K562 (cell line): Measurements from ENCODE around the gene CD244. TPM values are rescaled to one million over a fixed set of nuclear protein-coding genes. Genes with fewer than 3 reads are reported as not detected.

Experiments used
- ATAC-seq: fragments of 200-7000 bp; cut with Tn5 transposase; 3 replicates; pipeline ENCODE4 v1.9.1; 2020; ENCODE audit warnings: moderate library complexity
- BruUV-seq: library from RNA; stranded (reverse); fragments of 400-500 nt; replicated peaks from 2 replicates; lab custom pipeline; 2021; lab: Mats Ljungman, UMichigan
- CTCF ChIA-PET: fragments of 300-600 bp; formaldehyde crosslinking; extraction: SDS; loops from one replicate; lab custom pipeline; 2021; ENCODE audit warnings: low intra/inter-chr PET ratio; lab: Yijun Ruan, JAX
- POLR2A ChIA-PET: fragments of 300-600, 350-650 bp; sonication (Branson Sonifier 250); formaldehyde crosslinking; extraction: SDS; loops from one replicate; lab custom pipeline; 2021; ENCODE audit warnings: antibody characterized with exemption, inconsistent platforms; lab: Yijun Ruan, JAX
- DNase-seq, 4 experiments: peaks; one replicate each; pipeline versions ENCODE4 v3.0.0 to v3.0.0-alpha.2; 2011 to 2018; ENCODE audit warnings: low spot score in 3 of 4, mixed read lengths in 3 of 4; ENCODE audit errors: extremely low read depth in 1 of 4
- FAIRE-seq: peaks from 2 replicates; lab custom pipeline; 2011; peaks lifted over from hg19 to GRCh38; lab: Jason Lieb, UNC
- H2AFZ ChIP-seq: 2 replicates; pipeline ENCODE4 v1.6.0; 2011; ENCODE audit warnings: low read depth, low read length, control low read depth, inconsistent platforms
- H3K27ac ChIP-seq: fragments of 200-600 bp; 3 replicates; pipeline ENCODE4 v1.8.0; 2011; ENCODE audit warnings: low read depth, mild to moderate bottlenecking, control low read depth, inconsistent platforms, low read length, moderate library complexity, mixed read lengths; ENCODE audit errors: extremely low read depth
- H3K27me3 ChIP-seq, 2 experiments: fragments of 300-600 bp in 1 of 2; 2 replicates in 1 of 2; 3 replicates in 1 of 2; pipeline versions ENCODE4 v1.6.0 to v1.8.0; 2011; ENCODE audit warnings: inconsistent platforms in 2 of 2, low read length in 2 of 2, mild to moderate bottlenecking in 1 of 2, mixed read lengths in 1 of 2, moderate library complexity in 1 of 2; ENCODE audit not compliant: control insufficient read depth in 2 of 2, insufficient read depth in 2 of 2
- H3K36me3 ChIP-seq: fragments of 300-600 bp; 3 replicates; pipeline ENCODE4 v1.8.0; 2011; ENCODE audit warnings: mild to moderate bottlenecking, low read length, inconsistent platforms; ENCODE audit not compliant: control insufficient read depth, insufficient read depth
- H3K4me1 ChIP-seq, 2 experiments: fragments of 200-600 bp in 1 of 2; replicated peaks in 1 of 2; 2 replicates in 1 of 2; 3 replicates in 1 of 2; pipeline versions ENCODE4 v1.5.1 to v1.8.0; 2011; ENCODE audit warnings: inconsistent platforms in 2 of 2, low read length in 2 of 2, mild to moderate bottlenecking in 1 of 2, mixed read lengths in 1 of 2, moderate library complexity in 1 of 2; ENCODE audit not compliant: control insufficient read depth in 2 of 2, insufficient read depth in 2 of 2
- H3K4me2 ChIP-seq: 2 replicates; pipeline ENCODE4 v1.6.1; 2011; ENCODE audit warnings: low read length, control low read depth, inconsistent platforms, mixed read lengths; ENCODE audit not compliant: insufficient read depth
- H3K4me3 ChIP-seq: fragments of 200-600 bp; sonication (generic), shearing (Covaris generic); 2 replicates; pipeline ENCODE4 v1.5.1; 2016; ENCODE audit warnings: control low read depth, inconsistent platforms
- H3K79me2 ChIP-seq: fragments of 200-600 bp; 3 replicates; pipeline ENCODE4 v1.8.0; 2011; ENCODE audit warnings: low read length, inconsistent platforms; ENCODE audit not compliant: control insufficient read depth, insufficient read depth
- H3K9ac ChIP-seq, 2 experiments: 2 replicates each; pipeline versions ENCODE4 v1.6.0 to v1.6.1; 2011; ENCODE audit warnings: low read depth in 2 of 2, low read length in 2 of 2, control low read depth in 1 of 2, inconsistent platforms in 1 of 2, mild to moderate bottlenecking in 1 of 2, mixed read lengths in 1 of 2; ENCODE audit not compliant: insufficient read depth in 1 of 2
- H3K9me1 ChIP-seq: one replicate; pipeline ENCODE4 v1.6.0; 2011; ENCODE audit warnings: inconsistent platforms, mild to moderate bottlenecking, low read length, moderate library complexity; ENCODE audit not compliant: control insufficient read depth, insufficient read depth
- H3K9me3 ChIP-seq: replicated peaks from 2 replicates; pipeline ENCODE4 v1.5.1; 2011; ENCODE audit warnings: low read depth, low read length, inconsistent platforms; ENCODE audit not compliant: control insufficient read depth, insufficient read depth
- H4K20me1 ChIP-seq: replicated peaks from 2 replicates; pipeline ENCODE4 v1.6.1; 2011; ENCODE audit warnings: low read length, inconsistent platforms, mixed read lengths; ENCODE audit not compliant: control insufficient read depth, insufficient read depth
- CAMTA2 ChIP-seq: fragments of 250-450 bp; sonication (Bioruptor Pico); conservative IDR thresholded peaks from 2 replicates; pipeline ENCODE4 v1.5.1; 2022
- CGGBP1 ChIP-seq: fragments of 250-450 bp; sonication (Bioruptor Pico); IDR thresholded peaks from 2 replicates; pipeline ENCODE4 v1.9.0; 2021; ENCODE audit warnings: mild to moderate bottlenecking
- CSDE1 ChIP-seq, 2 experiments: fragments of 450-650 bp; IDR thresholded peaks; 2 replicates each; pipeline ENCODE4 v1.6.1; 2016; ENCODE audit warnings: mild to moderate bottlenecking in 1 of 2
- CTBP1 ChIP-seq: fragments of 450-650 bp; IDR thresholded peaks from 2 replicates; pipeline ENCODE4 v1.6.1; 2016; ENCODE audit warnings: borderline replicate concordance
- ETS1 ChIP-seq: conservative IDR thresholded peaks from 2 replicates; pipeline ENCODE4 v1.6.1; 2011; ENCODE audit warnings: low read depth, mild to moderate bottlenecking, low read length; ENCODE audit not compliant: control insufficient read depth
- JUNB ChIP-seq: fragments of 450-650 bp; formaldehyde crosslinking; conservative IDR thresholded peaks from 2 replicates; pipeline ENCODE4 v1.4.0; 2020; ENCODE audit warnings: mild to moderate bottlenecking
- MBD2 ChIP-seq: sonication (generic); IDR thresholded peaks from 2 replicates; pipeline ENCODE4 v1.6.1; 2016; ENCODE audit warnings: low read depth, borderline replicate concordance
- PTTG1 ChIP-seq: fragments of 450-650 bp; IDR thresholded peaks from 2 replicates; pipeline ENCODE4 v1.6.1; 2016; ENCODE audit warnings: low read depth, mild to moderate bottlenecking, missing genetic modification characterization, missing compliant biosample characterization
- RFX1 ChIP-seq: fragments of 450-650 bp; IDR thresholded peaks from 2 replicates; pipeline ENCODE4 v1.6.1; 2016; ENCODE audit warnings: mild to moderate bottlenecking, moderate library complexity
- RFX5 ChIP-seq: IDR thresholded peaks from 2 replicates; pipeline ENCODE4 v1.6.1; 2011; ENCODE audit warnings: low read depth, mild to moderate bottlenecking, improper control_type of control experiment, low read length
- SRSF3 ChIP-seq: fragments of 200-400 bp; formaldehyde crosslinking; IDR thresholded peaks from 2 replicates; pipeline ENCODE4 v1.6.1; 2016; ENCODE audit warnings: mild to moderate bottlenecking, low read length, moderate library complexity; ENCODE audit not compliant: insufficient read depth
- TAF15 ChIP-seq: fragments of 200-400 bp; formaldehyde crosslinking; IDR thresholded peaks from 2 replicates; pipeline ENCODE4 v1.6.1; 2017; ENCODE audit warnings: mild to moderate bottlenecking, low read depth, low read length, moderate library complexity
- XRCC5 ChIP-seq: fragments of 200-400 bp; formaldehyde crosslinking; IDR thresholded peaks from 2 replicates; pipeline ENCODE4 v1.6.1; 2017; ENCODE audit warnings: low read depth, mild to moderate bottlenecking, low read length
- ZBTB12 ChIP-seq: fragments of 250-450 bp; sonication (Bioruptor Pico); IDR thresholded peaks from 2 replicates; pipeline ENCODE4 v1.4.0; 2020
- ZNF134 ChIP-seq: fragments of 250-450 bp; sonication (Bioruptor Pico); conservative IDR thresholded peaks from 2 replicates; pipeline ENCODE4 v1.4.0; 2020
- ZNF175 ChIP-seq: fragments of 200-800 bp; sonication (Bioruptor generic); IDR thresholded peaks from 2 replicates; pipeline ENCODE4 v1.6.1; 2016; ENCODE audit warnings: low read depth, mild to moderate bottlenecking, missing genetic modification characterization, missing compliant biosample characterization
- ZNF224 ChIP-seq: sonication (generic); formaldehyde crosslinking; IDR thresholded peaks from 2 replicates; pipeline ENCODE4 v1.8.0; 2022; ENCODE audit warnings: mild to moderate bottlenecking, missing genetic modification reagents
- ZNF507 ChIP-seq: conservative IDR thresholded peaks from 2 replicates; pipeline ENCODE4 v1.6.1; 2017; ENCODE audit warnings: missing genetic modification characterization, missing compliant biosample characterization
- WGBS: fragments of 100-300 bp; shearing (Covaris generic); methylation state at CpG from one replicate; pipeline ENCODE4 v1.1.6; 2016; ENCODE audit warnings: low coverage, mixed read lengths; ENCODE audit not compliant: insufficient coverage; ENCODE audit errors: missing lambda C conversion rate; 5-methylcytosine and 5-hydroxymethylcytosine counted together
- in situ Hi-C: fragments of 300-500 bp; cut with MboI; formaldehyde crosslinking; loops from 4 replicates; pipeline ENCODE4 v1.15.0; 2018; ENCODE audit warnings: inconsistent platforms, mixed read lengths
- intact Hi-C: fragments of 100-400 bp; cut with micrococcal nuclease; formaldehyde crosslinking; loops from 2 replicates; pipeline ENCODE4 v1.14.2; 2022
- polyA plus RNA-seq, 8 experiments: library from polyadenylated mRNA; depleted of rRNA in 4 of 8; stranded (reverse) in 5 of 8; unstranded in 3 of 8; fragments of >200 nt; fragmentation: Nextera tagmentation in 2 of 8; fragmentation: Illumina TruSeq in 1 of 8; extraction: Ambion mirVana in 2 of 8; extraction: Trizol in 1 of 8; gene quantifications; 2 replicates each; pipeline versions ENCODE4 v1.2.1 to v1.2.3, GENCODE V29; 2011 to 2014; ENCODE audit warnings: inconsistent platforms in 1 of 8, missing spikeins in 1 of 8
- total RNA-seq, 7 experiments: library from RNA; depleted of rRNA in 6 of 7; stranded (reverse); fragments of >200 nt in 6 of 7; fragmentation: Illumina TruSeq in 2 of 7; extraction: Trizol in 2 of 7; gene quantifications; 2 replicates each; pipeline versions ENCODE4 v1.2.1 to v1.2.3, GENCODE V29; 2011 to 2021; ENCODE audit warnings: low replicate concordance in 1 of 7

CD244 gene
- total and polyA plus RNA-seq, 9 of the 15 experiments (the other 6 are each of a cell fraction or from before 2014, with no cell fraction given), result not detected

GRCh38 chr1:160798439-160798838, 64.2 kb downstream of the CD244 start:
- Histone ChIP-seq H3K4me2 (no peak overlapping the region), H4K20me1 (no peaks in the 10 kb centered on the region; the same call in 1 of the 2 replicates), H3K9ac (no peak overlapping the region), H3K4me1 (peaks cover 0 to 8% of the 10 kb centered on the region in 2 experiments; a peak in 1 of 5 replicates), H3K79me2 (no peaks in the 10 kb centered on the region), H3K27me3 (peaks cover 5 to 23% of the 10 kb centered on the region in 2 experiments; a peak in 4 of 5 replicates), H3K27ac (no peak overlapping the region), H3K4me3 (no peak overlapping the region), H3K9me1 (no peaks in the 10 kb centered on the region)
- ChIA-PET POLR2A (interaction anchor here (1.0 to 1.2 kb wide), 2 partner anchors 17 to 21 kb away, joined by 3 to 4 read pairs; no protein-coding TSS in a partner anchor), CTCF (no interaction called here)
- DNase-seq (no peak), FAIRE-seq (no peak), ATAC-seq (no peak)
- 4% methylated on average over 2 of the region's 2 CpGs for WGBS
- in situ Hi-C loops, result no loop called here
- BruUV-seq, result no TSS peak
- intact Hi-C loops, result no loop called here
- TF ChIP-seq PTTG1 (tag) (no peak), SRSF3 (no peak), ZNF134 (CRISPR knock-in tag) (no peak), ETS1 (no peak), ZNF224 (CRISPR knock-in tag) (no peak), MBD2 (no peak), ZNF175 (CRISPR knock-in tag) (no peak), XRCC5 (no peak), ZBTB12 (CRISPR knock-in tag) (no peak), CGGBP1 (CRISPR knock-in tag) (no peak), TAF15 (no peak), JUNB (CRISPR knock-in tag) (no peak), ZNF507 (tag) (no peak), CAMTA2 (CRISPR knock-in tag) (no peak), RFX1 (no peak), RFX5 (no peak), CSDE1 (IDR thresholded peaks at IDR 0.05) (no peak), CTBP1 (no peak)
- TF ChIP-seq, all 486 proteins: peak for 0
- H2AFZ ChIP-seq, result no peak overlapping the region
- H3K36me3 ChIP-seq, result no peaks in the 10 kb centered on the region
- no peaks in the 10 kb centered on the region for H3K9me3 ChIP-seq
